Mesenchymal stem cell (in vitro differentiated cells and primary cell): ENCODE data around the gene USP20.
A peak's percentile ranks its signal among the peaks of the same experiment; 100 is the strongest.

ENCODE experiments used
- DNase-seq: peaks from one replicate; pipeline ENCODE4 v3.0.0-alpha.2; 2013
- H2AFZ ChIP-seq: one replicate; pipeline ENCODE4 v1.6.1; 2013; ENCODE audit warnings: low read depth, mild to moderate bottlenecking, control low read depth, inconsistent platforms, low read length, moderate library complexity
- H2AK5ac ChIP-seq: 2 replicates; pipeline ENCODE4 v1.6.1; 2013; ENCODE audit warnings: low read length, moderate library complexity, mild to moderate bottlenecking, inconsistent platforms; ENCODE audit not compliant: severe bottlenecking
- H2BK120ac ChIP-seq: one replicate; pipeline ENCODE4 v1.6.1; 2013; ENCODE audit warnings: low read depth, mild to moderate bottlenecking, inconsistent platforms, low read length, moderate library complexity
- H2BK12ac ChIP-seq, 2 experiments: one replicate each; pipeline ENCODE4 v1.6.1; 2013; ENCODE audit warnings: inconsistent platforms in 2 of 2, low read length in 2 of 2, mild to moderate bottlenecking in 2 of 2, moderate library complexity in 2 of 2, control low read depth in 1 of 2
- H2BK15ac ChIP-seq: one replicate; pipeline ENCODE4 v1.6.1; 2013; ENCODE audit warnings: mild to moderate bottlenecking, low read depth, inconsistent platforms; ENCODE audit not compliant: poor library complexity, severe bottlenecking
- H2BK5ac ChIP-seq: 2 replicates; pipeline ENCODE4 v1.6.1; 2013; ENCODE audit warnings: low read depth, mild to moderate bottlenecking, low read length, control low read depth, inconsistent platforms; ENCODE audit not compliant: poor library complexity, severe bottlenecking
- H3K14ac ChIP-seq, 2 experiments: one replicate each; pipeline ENCODE4 v1.6.1; 2013; ENCODE audit warnings: inconsistent platforms in 2 of 2, low read length in 2 of 2, control low read depth in 1 of 2, mild to moderate bottlenecking in 1 of 2, moderate library complexity in 1 of 2
- H3K18ac ChIP-seq, 2 experiments: one replicate each; pipeline ENCODE4 v1.6.1; 2013; ENCODE audit warnings: inconsistent platforms in 2 of 2, low read length in 2 of 2, control low read depth in 1 of 2, low read depth in 1 of 2, mild to moderate bottlenecking in 1 of 2
- H3K23ac ChIP-seq, 2 experiments: one replicate each; pipeline ENCODE4 v1.6.1; 2013; ENCODE audit warnings: inconsistent platforms in 2 of 2, low read length in 2 of 2, mild to moderate bottlenecking in 2 of 2, moderate library complexity in 2 of 2, control low read depth in 1 of 2
- H3K27ac ChIP-seq: 2 replicates; pipeline ENCODE4 v1.5.1; 2013; ENCODE audit warnings: mild to moderate bottlenecking, moderate library complexity, low read length, control low read depth, inconsistent platforms; ENCODE audit not compliant: poor library complexity, severe bottlenecking
- H3K27me3 ChIP-seq, 2 experiments: 2 replicates each; pipeline versions ENCODE4 v1.6.1 to v1.7.0; 2013; ENCODE audit warnings: low read length in 2 of 2, mild to moderate bottlenecking in 2 of 2, moderate library complexity in 2 of 2, control low read depth in 1 of 2, inconsistent platforms in 1 of 2; ENCODE audit not compliant: control insufficient read depth in 1 of 2, insufficient read depth in 1 of 2
- H3K36me3 ChIP-seq, 2 experiments: 2 replicates each; pipeline versions ENCODE4 v1.6.1 to v1.7.0; 2013; ENCODE audit warnings: low read length in 2 of 2, control low read depth in 1 of 2, inconsistent platforms in 1 of 2, low read depth in 1 of 2, mild to moderate bottlenecking in 1 of 2; ENCODE audit not compliant: insufficient read depth in 2 of 2, control insufficient read depth in 1 of 2
- H3K4ac ChIP-seq, 2 experiments: one replicate each; pipeline ENCODE4 v1.6.1; 2013; ENCODE audit warnings: inconsistent platforms in 2 of 2, low read length in 2 of 2, mild to moderate bottlenecking in 2 of 2, moderate library complexity in 2 of 2, control low read depth in 1 of 2, low read depth in 1 of 2
- H3K4me1 ChIP-seq: 2 replicates; pipeline ENCODE4 v1.6.1; 2013; ENCODE audit warnings: low read depth, low read length, control low read depth; ENCODE audit not compliant: control insufficient read depth, insufficient read depth
- H3K4me2 ChIP-seq: 2 replicates; pipeline ENCODE4 v1.6.1; 2013; ENCODE audit warnings: low read length, mild to moderate bottlenecking, inconsistent platforms; ENCODE audit not compliant: poor library complexity, severe bottlenecking
- H3K4me3 ChIP-seq, 2 experiments: 2 replicates each; pipeline versions ENCODE4 v1.5.1 to v1.7.0; 2013; ENCODE audit warnings: low read length in 2 of 2, mild to moderate bottlenecking in 2 of 2, control low read depth in 1 of 2, low read depth in 1 of 2; ENCODE audit not compliant: insufficient read depth in 1 of 2
- H3K79me1 ChIP-seq: replicated peaks from 2 replicates; pipeline ENCODE4 v1.6.1; 2013; ENCODE audit warnings: mild to moderate bottlenecking, control low read depth, low read length, inconsistent platforms; ENCODE audit not compliant: poor library complexity, severe bottlenecking
- H3K9ac ChIP-seq: 2 replicates; pipeline ENCODE4 v1.7.0; 2013; ENCODE audit warnings: mild to moderate bottlenecking, low read length, moderate library complexity
- H3K9me3 ChIP-seq: 2 replicates; pipeline ENCODE4 v1.7.0; 2013; ENCODE audit warnings: mild to moderate bottlenecking, low read length; ENCODE audit not compliant: control insufficient read depth
- H4K8ac ChIP-seq: one replicate; pipeline ENCODE4 v1.6.1; 2013; ENCODE audit warnings: inconsistent platforms, mild to moderate bottlenecking, low read length, moderate library complexity
- H4K91ac ChIP-seq: one replicate; pipeline ENCODE4 v1.6.1; 2013; ENCODE audit warnings: mild to moderate bottlenecking, low read length, inconsistent platforms
- WGBS: methylation state at CpG from one replicate; pipeline ENCODE4 v1.1.7; 2013; ENCODE audit warnings: mixed read lengths; 5-methylcytosine and 5-hydroxymethylcytosine counted together

USP20 gene

DNA sequence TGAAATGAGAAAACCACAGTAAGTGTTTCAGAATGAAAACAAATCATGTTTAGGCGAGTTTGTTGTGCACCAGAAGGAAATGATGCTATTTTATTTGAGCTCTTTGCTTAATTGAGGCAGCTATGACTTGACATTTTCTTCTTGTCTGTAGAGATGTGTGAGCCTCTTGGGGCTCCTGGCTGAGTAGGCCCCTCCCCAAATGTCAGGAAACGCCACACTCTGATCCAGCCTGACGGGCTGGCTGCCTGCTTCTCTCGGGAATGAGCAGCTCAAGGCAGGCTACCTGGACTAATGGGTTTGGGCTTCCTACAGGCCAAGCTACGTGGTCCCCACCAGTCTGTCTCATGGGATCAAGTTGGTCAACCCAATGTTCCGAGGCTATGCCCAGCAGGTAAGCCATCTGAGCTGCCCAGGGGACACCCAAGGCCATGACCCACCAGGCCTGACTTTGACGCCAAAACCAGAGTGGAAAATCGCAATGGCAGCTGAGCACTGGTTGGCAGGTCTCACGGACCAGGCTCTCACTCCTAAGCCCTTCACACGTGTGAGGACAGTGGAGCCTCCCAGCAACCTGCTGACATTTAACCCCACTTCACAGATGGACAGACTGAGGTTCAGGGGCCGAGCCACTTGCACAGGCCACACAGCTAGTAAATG is 29.9 kb downstream of the USP20 start:
- peaks cover 22% of the 10 kb centered on the region for H3K4me1 ChIP-seq
- H2BK12ac ChIP-seq = no peak overlapping the region
- H2BK120ac ChIP-seq = no peak overlapping the region
- H2AFZ ChIP-seq = no peak overlapping the region
- H2BK15ac ChIP-seq = no peak overlapping the region
- no peak for DNase-seq
- H3K4me2 ChIP-seq = no peak overlapping the region
- H3K4ac ChIP-seq = no peak overlapping the region
- no peak overlapping the region for H2BK5ac ChIP-seq
- no peaks in the 10 kb centered on the region for H3K79me1 ChIP-seq
- peaks cover 57 to 63% of the 10 kb centered on the region in 2 experiments for H3K36me3 ChIP-seq
- H3K9me3 ChIP-seq = no peaks in the 10 kb centered on the region
- no peak overlapping the region for H3K4me3 ChIP-seq
- no peak overlapping the region for H3K14ac ChIP-seq
- H3K27ac ChIP-seq = no peak overlapping the region
- no peak overlapping the region for H3K18ac ChIP-seq
- no peak overlapping the region for H4K8ac ChIP-seq
- H3K27me3 ChIP-seq = no peaks in the 10 kb centered on the region
- peak overlapping the region; percentile 2 for H4K91ac ChIP-seq
- no peak overlapping the region for H3K23ac ChIP-seq
- 65% methylated on average over 11 of the region's 11 CpGs for WGBS
- H2AK5ac ChIP-seq = no peak overlapping the region
- H3K9ac ChIP-seq = no peak overlapping the region

GRCh38 chr9:129865668-129866320 is 30.5 kb downstream of the USP20 start:
- Histone ChIP-seq H3K79me1 (no peaks in the 10 kb centered on the region), H2AK5ac (no peak overlapping the region), H3K27me3 (no peaks in the 10 kb centered on the region), H3K9me3 (no peaks in the 10 kb centered on the region), H2BK5ac (no peak overlapping the region), H4K91ac (no peak overlapping the region), H2BK120ac (no peak overlapping the region), H3K23ac (no peak overlapping the region), H2AFZ (no peak overlapping the region), H3K14ac (no peak overlapping the region), H2BK12ac (no peak overlapping the region), H3K18ac (no peak overlapping the region), H3K4me1 (peaks cover 19% of the 10 kb centered on the region), H3K4ac (no peak overlapping the region), H3K36me3 (peaks cover 54 to 65% of the 10 kb centered on the region in 2 experiments), H3K9ac (no peak overlapping the region), H3K4me3 (no peak overlapping the region), H3K4me2 (no peak overlapping the region), H3K27ac (no peak overlapping the region), H4K8ac (no peak overlapping the region), H2BK15ac (no peak overlapping the region)
- 86% methylated on average over 11 of the region's 14 CpGs for WGBS
- DNase-seq = no peak

DNA sequence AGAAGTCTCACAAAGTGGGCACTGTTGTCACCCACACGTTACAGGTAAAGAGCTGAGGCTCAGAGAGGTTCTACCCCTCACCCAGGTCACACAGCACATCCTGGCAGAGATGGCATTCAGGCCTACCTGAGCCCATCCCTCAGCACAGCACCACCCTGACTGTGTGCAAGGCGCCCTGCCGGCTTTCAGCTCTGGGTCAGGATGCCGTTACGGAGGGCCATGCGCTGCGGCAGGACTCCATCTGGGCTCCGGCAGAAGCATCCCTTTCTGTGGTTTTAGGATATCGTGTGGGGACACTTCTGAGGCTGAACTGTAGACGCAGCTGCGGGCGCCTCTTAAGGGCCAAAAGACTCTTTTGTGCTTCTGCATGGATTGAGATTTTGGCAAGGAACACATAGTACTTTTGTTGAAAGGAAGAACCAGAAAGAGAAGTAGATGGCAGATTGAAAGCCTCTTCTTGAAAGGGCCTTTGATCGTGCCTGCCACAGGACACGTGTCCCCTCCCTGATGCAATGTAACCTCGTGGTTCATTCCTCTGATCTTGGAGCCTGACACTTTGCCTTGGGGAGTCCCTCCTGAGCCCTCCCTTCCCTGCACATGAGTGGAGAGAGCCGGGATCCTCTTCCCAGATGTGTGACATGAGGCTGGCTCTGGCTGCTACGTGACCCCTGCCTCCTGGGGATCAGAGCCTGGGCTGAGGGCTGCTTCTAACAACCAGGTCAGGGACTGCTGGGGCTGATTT is 31.3 kb downstream of the USP20 start:
- H4K8ac ChIP-seq = no peak overlapping the region
- peak overlapping the region; percentile 64 for H4K91ac ChIP-seq
- H2AK5ac ChIP-seq = no peak overlapping the region
- H2BK15ac ChIP-seq = no peak overlapping the region
- no peak overlapping the region for H2BK5ac ChIP-seq
- H3K18ac ChIP-seq = no peak overlapping the region
- H3K4me3 ChIP-seq = no peak overlapping the region
- no peak overlapping the region for H2BK12ac ChIP-seq
- no peak overlapping the region for H3K27ac ChIP-seq
- H3K27me3 ChIP-seq = no peaks in the 10 kb centered on the region
- DNase-seq = no peak
- no peak overlapping the region for H2AFZ ChIP-seq
- H3K9ac ChIP-seq = no peak overlapping the region
- H3K23ac ChIP-seq = no peak overlapping the region
- no peak overlapping the region for H2BK120ac ChIP-seq
- WGBS = 83% methylated on average over 17 of the region's 17 CpGs
- H3K79me1 ChIP-seq = no peaks in the 10 kb centered on the region
- H3K9me3 ChIP-seq = no peaks in the 10 kb centered on the region
- H3K14ac ChIP-seq = no peak overlapping the region
- peaks cover 46 to 57% of the 10 kb centered on the region in 2 experiments for H3K36me3 ChIP-seq
- H3K4ac ChIP-seq = no peak overlapping the region
- H3K4me2 ChIP-seq = no peak overlapping the region
- peaks cover 14% of the 10 kb centered on the region for H3K4me1 ChIP-seq
